NCI-H128 (cell line): ENCODE data around the gene DNAJC12.
"Not testable (repeated sequence)": the region's sequence is repeated elsewhere in the genome, so short reads cannot be mapped to it uniquely, and the experiment has no call there.

Experiments used
- DNase-seq: peaks from one replicate; lab custom pipeline; 2025; ENCODE audit not compliant: unreplicated experiment; lab: John Stamatoyannopoulos, UW

The DNAJC12 gene

GRCh38 chr10:67839951-67840350 lies 2.0 kb upstream of the DNAJC12 start:
- no peak for DNase-seq

GRCh38 chr10:67839511-67839910 lies 1.5 kb upstream of the DNAJC12 start:
- DNase-seq, result not testable (repeated sequence)

- no peak for DNase-seq
Observed at GRCh38 chr10:67836972-67837371, 1.0 kb downstream of the DNAJC12 start.

- no peak for DNase-seq
Observed at GRCh38 chr10:67836488-67836887, 1.5 kb downstream of the DNAJC12 start.

- DNase-seq, result not testable (repeated sequence)
Observed at GRCh38 chr10:67835541-67836394, 2.2 kb downstream of the DNAJC12 start.

- DNase-seq, result no peak
Observed at GRCh38 chr10:67834375-67834774, 3.6 kb downstream of the DNAJC12 start.

- no peak for DNase-seq
Observed at GRCh38 chr10:67827811-67828210, 10.2 kb downstream of the DNAJC12 start.

GRCh38 chr10:67819768-67820204 lies 18.2 kb downstream of the DNAJC12 start:
- no peak for DNase-seq

- no peak for DNase-seq
Observed at GRCh38 chr10:67818323-67818722, 19.7 kb downstream of the DNAJC12 start.

- DNase-seq, result no peak
Observed at GRCh38 chr10:67816719-67817118, 21.3 kb downstream of the DNAJC12 start.

- DNase-seq, result no peak
Observed at GRCh38 chr10:67815571-67816059, 22.4 kb downstream of the DNAJC12 start.

- no peak for DNase-seq
Observed at GRCh38 chr10:67812007-67812406, 26.0 kb downstream of the DNAJC12 start.

- DNase-seq, result no peak
Observed at GRCh38 chr10:67809107-67809506, 28.9 kb downstream of the DNAJC12 start.

- DNase-seq, result no peak
Observed at GRCh38 chr10:67808704-67809103, 29.3 kb downstream of the DNAJC12 start.

GRCh38 chr10:67807855-67808456 lies 30.0 kb downstream of the DNAJC12 start:
- DNase-seq, result no peak

- no peak for DNase-seq
Observed at GRCh38 chr10:67804395-67804678, 33.7 kb downstream of the DNAJC12 start.

GRCh38 chr10:67803588-67804394 lies 34.2 kb downstream of the DNAJC12 start:
- DNase-seq, result no peak

- DNase-seq, result no peak
Observed at GRCh38 chr10:67802767-67803538, 35.0 kb downstream of the DNAJC12 start.

GRCh38 chr10:67801118-67801517 lies 36.9 kb downstream of the DNAJC12 start:
- no peak for DNase-seq

GRCh38 chr10:67794909-67795460 lies 43.0 kb downstream of the DNAJC12 start:
- no peak for DNase-seq

GRCh38 chr10:67794256-67794655 lies 43.7 kb downstream of the DNAJC12 start:
- DNase-seq, result no peak
